Rectal smooth muscle tissue (tissue), 1 donor: ENCODE results near the gene HIVEP2.

Source experiments
- H3K27ac ChIP-seq: one replicate; pipeline ENCODE4 v1.7.0; 2013; ENCODE audit warnings: low read depth, low read length, inconsistent platforms
- H3K27me3 ChIP-seq: one replicate; pipeline ENCODE4 v1.7.0; 2013; ENCODE audit warnings: low read length; ENCODE audit not compliant: control insufficient read depth, insufficient read depth
- H3K36me3 ChIP-seq: one replicate; pipeline ENCODE4 v1.7.0; 2013; ENCODE audit warnings: low read length; ENCODE audit not compliant: control insufficient read depth, insufficient read depth
- H3K4me1 ChIP-seq: one replicate; pipeline ENCODE4 v1.7.0; 2013; ENCODE audit warnings: low read length; ENCODE audit not compliant: control insufficient read depth, insufficient read depth
- H3K4me3 ChIP-seq: one replicate; pipeline ENCODE4 v1.7.0; 2013; ENCODE audit warnings: low read length
- H3K9ac ChIP-seq: one replicate; pipeline ENCODE4 v1.7.0; 2013; ENCODE audit warnings: low read length

The HIVEP2 gene

GRCh38 chr6:142756215-142756630 is 188.8 kb downstream of the HIVEP2 start:
- no peak overlapping the region for H3K4me3 ChIP-seq
- H3K27ac ChIP-seq = no peak overlapping the region
- H3K4me1 ChIP-seq = no peaks in the 10 kb centered on the region
- no peaks in the 10 kb centered on the region for H3K27me3 ChIP-seq
- H3K36me3 ChIP-seq = peaks cover 19% of the 10 kb centered on the region
- no peak overlapping the region for H3K9ac ChIP-seq

DNA sequence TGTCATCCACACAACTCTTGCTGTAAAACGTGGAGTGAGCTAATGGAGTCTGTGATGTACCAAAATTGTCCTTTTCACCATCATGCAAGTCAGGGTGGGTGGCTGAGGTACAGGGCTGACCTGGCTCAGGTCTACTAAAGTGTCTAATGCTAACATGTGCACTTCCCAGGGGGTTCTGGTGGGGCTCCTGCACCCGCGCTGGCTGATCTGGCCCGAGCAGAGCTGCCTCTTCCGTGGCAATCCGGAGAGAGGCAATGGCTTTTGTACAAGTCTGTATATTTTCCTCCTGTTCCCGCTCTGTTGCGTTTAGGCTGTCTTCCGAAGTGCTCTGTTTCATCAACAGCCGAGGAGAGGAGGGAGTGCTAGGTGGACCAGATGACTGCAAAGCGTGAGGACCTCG is 191.8 kb downstream of the HIVEP2 start:
- Histone ChIP-seq H3K4me3 (no peak overlapping the region), H3K36me3 (peaks cover 9% of the 10 kb centered on the region), H3K4me1 (no peaks in the 10 kb centered on the region), H3K9ac (no peak overlapping the region), H3K27ac (no peak overlapping the region), H3K27me3 (no peaks in the 10 kb centered on the region)

- no peak overlapping the region for H3K27ac ChIP-seq
- no peak overlapping the region for H3K4me3 ChIP-seq
- H3K4me1 ChIP-seq = no peaks in the 10 kb centered on the region
- H3K36me3 ChIP-seq = peaks cover 9% of the 10 kb centered on the region
- no peak overlapping the region for H3K9ac ChIP-seq
- no peaks in the 10 kb centered on the region for H3K27me3 ChIP-seq
Measured at GRCh38 chr6:142752348-142752747, 192.6 kb downstream of the HIVEP2 start.

DNA sequence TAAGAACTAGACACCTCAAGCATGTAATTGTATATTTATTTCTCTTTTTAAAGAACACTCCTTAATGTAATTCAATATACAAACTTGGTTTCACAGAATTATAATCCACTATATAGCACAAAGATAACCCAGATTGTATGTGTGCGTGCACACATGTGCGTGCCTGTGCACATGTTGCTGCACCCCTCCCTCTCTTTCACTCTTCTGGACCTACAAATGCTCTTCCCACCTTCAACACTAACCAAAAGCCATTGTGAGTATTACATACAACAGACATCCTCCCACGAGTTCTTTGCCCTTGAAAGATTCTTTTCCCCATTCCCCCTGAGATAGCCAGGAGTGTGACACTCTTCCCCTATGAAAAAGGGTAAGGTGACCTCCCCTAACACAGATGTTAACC is 193.5 kb downstream of the HIVEP2 start:
- Histone ChIP-seq H3K36me3 (peaks cover 9% of the 10 kb centered on the region), H3K4me1 (no peaks in the 10 kb centered on the region), H3K4me3 (no peak overlapping the region), H3K27me3 (no peaks in the 10 kb centered on the region), H3K9ac (no peak overlapping the region), H3K27ac (no peak overlapping the region)

DNA sequence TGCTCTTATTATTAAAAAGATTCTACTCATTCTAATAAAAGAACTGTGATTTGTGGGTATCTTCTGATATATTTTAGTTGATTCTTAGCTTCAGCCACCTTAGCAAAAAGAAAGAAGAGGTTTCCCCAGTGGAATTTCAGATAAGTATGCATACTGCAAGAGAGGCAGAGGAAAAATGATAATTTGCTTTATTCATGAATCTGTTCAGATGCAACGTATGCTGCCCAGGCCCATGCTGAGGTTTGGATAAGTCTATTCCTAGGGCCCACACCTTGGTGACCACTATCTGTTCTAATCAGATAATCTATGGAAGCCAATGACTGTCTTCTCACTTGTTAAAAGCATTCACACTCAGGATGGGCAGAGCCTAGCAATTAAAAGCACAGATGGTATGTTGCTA is 194.0 kb downstream of the HIVEP2 start:
- Histone ChIP-seq H3K4me1 (no peaks in the 10 kb centered on the region), H3K27me3 (no peaks in the 10 kb centered on the region), H3K27ac (no peak overlapping the region), H3K36me3 (peaks cover 8% of the 10 kb centered on the region), H3K9ac (no peak overlapping the region), H3K4me3 (no peak overlapping the region)

DNA sequence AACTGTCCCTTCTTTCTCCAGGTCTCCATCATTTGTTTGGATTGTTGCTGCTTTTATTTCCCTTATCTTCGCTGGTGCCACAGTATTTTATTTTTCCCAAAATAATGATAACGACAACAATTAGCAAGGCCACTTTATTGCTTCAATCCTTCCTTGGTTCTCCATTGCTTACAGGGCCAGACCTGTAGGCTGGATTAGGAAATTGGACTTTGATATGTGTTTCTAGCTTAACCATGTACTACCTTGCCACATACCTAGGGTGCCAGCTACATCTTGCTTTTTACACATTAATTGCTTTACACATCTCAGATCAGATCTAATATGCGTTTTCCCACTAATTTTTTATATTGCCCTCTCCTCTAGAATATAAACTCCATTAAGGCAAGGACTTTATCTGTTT is 195.4 kb downstream of the HIVEP2 start:
- H3K36me3 ChIP-seq = peaks cover 8% of the 10 kb centered on the region
- no peaks in the 10 kb centered on the region for H3K4me1 ChIP-seq
- H3K27ac ChIP-seq = no peak overlapping the region
- H3K4me3 ChIP-seq = no peak overlapping the region
- H3K27me3 ChIP-seq = no peaks in the 10 kb centered on the region
- H3K9ac ChIP-seq = no peak overlapping the region

GRCh38 chr6:142746524-142746923 is 198.5 kb downstream of the HIVEP2 start:
- no peak overlapping the region for H3K27ac ChIP-seq
- no peak overlapping the region for H3K4me3 ChIP-seq
- H3K27me3 ChIP-seq = no peaks in the 10 kb centered on the region
- H3K36me3 ChIP-seq = no peaks in the 10 kb centered on the region
- no peak overlapping the region for H3K9ac ChIP-seq
- no peaks in the 10 kb centered on the region for H3K4me1 ChIP-seq

DNA sequence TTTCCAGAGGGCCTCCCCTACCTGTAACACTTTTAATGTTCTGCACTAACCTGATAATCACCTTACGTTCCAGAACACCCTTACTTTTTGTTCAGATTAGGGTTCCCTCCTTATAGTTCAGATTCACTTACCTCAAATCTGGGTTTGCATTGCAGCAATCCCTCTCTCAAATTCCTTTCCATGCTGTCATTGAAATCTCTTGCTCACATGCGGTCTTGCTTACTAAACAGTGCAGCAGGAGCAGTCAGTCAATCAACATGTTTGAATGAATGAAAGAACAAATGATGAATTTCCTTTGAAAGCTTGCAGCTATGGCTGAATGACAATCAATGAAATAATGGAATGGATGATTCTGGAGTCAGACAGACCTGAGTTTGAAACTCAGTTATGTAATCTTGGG is 200.1 kb downstream of the HIVEP2 start:
- Histone ChIP-seq H3K36me3 (no peaks in the 10 kb centered on the region), H3K9ac (no peak overlapping the region), H3K27me3 (no peaks in the 10 kb centered on the region), H3K4me1 (no peaks in the 10 kb centered on the region), H3K4me3 (no peak overlapping the region), H3K27ac (no peak overlapping the region)

DNA sequence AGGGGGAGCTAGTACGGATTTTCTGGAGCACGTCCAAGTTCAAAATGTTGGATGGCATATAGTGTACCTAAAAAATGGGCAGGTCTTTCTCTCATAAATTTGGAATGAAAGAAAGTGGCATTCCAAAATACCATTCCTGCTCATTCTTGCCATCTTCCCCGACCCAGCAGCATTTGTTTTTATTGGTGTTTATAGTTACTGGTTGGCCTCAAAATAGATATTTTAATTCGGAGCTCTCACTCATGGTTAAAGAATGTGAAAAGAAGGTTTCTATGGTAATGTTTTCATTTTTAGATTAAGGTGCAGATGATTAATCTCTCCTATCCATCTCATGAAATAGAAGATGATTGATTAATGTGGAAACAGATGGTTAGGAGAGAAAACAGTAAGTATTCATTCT is 204.5 kb downstream of the HIVEP2 start:
- no peaks in the 10 kb centered on the region for H3K4me1 ChIP-seq
- no peaks in the 10 kb centered on the region for H3K36me3 ChIP-seq
- no peak overlapping the region for H3K27ac ChIP-seq
- H3K27me3 ChIP-seq = no peaks in the 10 kb centered on the region
- no peak overlapping the region for H3K4me3 ChIP-seq
- H3K9ac ChIP-seq = no peak overlapping the region

DNA sequence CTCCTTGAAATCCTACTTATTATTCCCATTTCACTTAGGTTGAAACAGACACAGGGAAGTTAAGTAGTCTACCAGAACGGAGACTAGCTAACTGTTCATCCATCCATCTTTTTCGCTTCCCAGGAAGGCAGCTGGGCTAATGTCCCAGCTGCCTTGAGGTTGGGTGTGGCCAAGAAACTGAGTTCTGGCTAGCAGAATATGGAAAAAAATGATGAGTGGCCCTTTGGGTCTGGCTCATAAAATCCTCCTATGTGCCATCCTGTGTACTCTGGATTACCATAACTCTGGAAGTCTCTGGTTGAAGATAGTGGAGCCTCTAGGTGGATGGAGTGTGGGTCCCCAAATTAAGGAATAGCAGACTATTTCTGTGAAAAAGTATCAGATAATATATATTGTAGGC is 206.2 kb downstream of the HIVEP2 start:
- Histone ChIP-seq H3K4me1 (no peaks in the 10 kb centered on the region), H3K36me3 (no peaks in the 10 kb centered on the region), H3K4me3 (no peak overlapping the region), H3K27me3 (no peaks in the 10 kb centered on the region), H3K9ac (no peak overlapping the region), H3K27ac (no peak overlapping the region)

GRCh38 chr6:142738035-142738396 is 207.0 kb downstream of the HIVEP2 start:
- Histone ChIP-seq H3K4me1 (no peaks in the 10 kb centered on the region), H3K27ac (no peak overlapping the region), H3K4me3 (no peak overlapping the region), H3K27me3 (no peaks in the 10 kb centered on the region), H3K36me3 (no peaks in the 10 kb centered on the region), H3K9ac (no peak overlapping the region)

DNA sequence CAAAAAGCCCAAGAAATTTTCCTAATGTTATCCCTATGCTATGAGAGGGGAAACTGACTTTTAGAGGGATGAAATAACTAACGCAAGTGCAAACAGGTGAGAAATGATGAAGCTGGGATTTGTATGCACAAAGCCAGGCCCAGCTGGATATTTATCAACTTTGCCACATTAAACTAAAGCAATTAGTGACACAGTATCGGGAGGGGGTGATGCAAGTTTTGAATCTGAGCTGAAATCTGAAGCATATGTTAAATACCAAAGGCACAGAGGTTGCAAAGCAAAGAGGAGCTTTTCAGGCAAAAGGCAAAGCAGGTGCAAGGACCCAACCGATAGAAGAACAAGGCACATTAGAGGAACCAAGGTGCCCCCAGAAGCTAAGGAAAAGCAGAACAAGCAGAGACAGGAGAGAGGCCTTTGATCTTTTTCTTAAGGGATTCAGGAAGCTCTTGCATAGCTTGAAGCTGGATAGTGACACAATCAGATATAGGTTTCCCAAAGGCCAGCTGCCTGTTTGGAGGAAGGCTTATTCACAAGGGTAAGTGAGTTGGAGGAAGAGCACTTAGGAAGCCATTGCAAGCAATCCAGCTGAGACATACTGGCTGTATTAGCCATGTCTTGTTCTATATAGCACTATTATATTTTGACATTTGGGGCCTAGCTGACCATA is 207.5 kb downstream of the HIVEP2 start:
- no peaks in the 10 kb centered on the region for H3K4me1 ChIP-seq
- no peaks in the 10 kb centered on the region for H3K27me3 ChIP-seq
- H3K36me3 ChIP-seq = no peaks in the 10 kb centered on the region
- H3K4me3 ChIP-seq = no peak overlapping the region
- no peak overlapping the region for H3K9ac ChIP-seq
- no peak overlapping the region for H3K27ac ChIP-seq

GRCh38 chr6:142735204-142735603 is 209.8 kb downstream of the HIVEP2 start:
- Histone ChIP-seq H3K9ac (no peak overlapping the region), H3K4me3 (no peak overlapping the region), H3K27ac (no peak overlapping the region), H3K27me3 (no peaks in the 10 kb centered on the region), H3K4me1 (no peaks in the 10 kb centered on the region), H3K36me3 (no peaks in the 10 kb centered on the region)
